Stimulated activated CD4-positive, alpha-beta T cell treated with anti-CD3 and anti-CD28 coated beads, Interleukin-1b, Interleukin-23, amount 100 ng/mL, for 4 hours (primary cell): ENCODE measurements around the gene FHOD3.

Experiments
- DNase-seq, 2 donors: peaks; one replicate each; pipeline ENCODE4 v3.0.0-alpha.2; 2020; ENCODE audit warnings: low read depth in 2 of 2

FHOD3 gene

GRCh38 chr18:36629836-36630235 lies 332.3 kb downstream of the FHOD3 start:
- no peak for DNase-seq

DNA sequence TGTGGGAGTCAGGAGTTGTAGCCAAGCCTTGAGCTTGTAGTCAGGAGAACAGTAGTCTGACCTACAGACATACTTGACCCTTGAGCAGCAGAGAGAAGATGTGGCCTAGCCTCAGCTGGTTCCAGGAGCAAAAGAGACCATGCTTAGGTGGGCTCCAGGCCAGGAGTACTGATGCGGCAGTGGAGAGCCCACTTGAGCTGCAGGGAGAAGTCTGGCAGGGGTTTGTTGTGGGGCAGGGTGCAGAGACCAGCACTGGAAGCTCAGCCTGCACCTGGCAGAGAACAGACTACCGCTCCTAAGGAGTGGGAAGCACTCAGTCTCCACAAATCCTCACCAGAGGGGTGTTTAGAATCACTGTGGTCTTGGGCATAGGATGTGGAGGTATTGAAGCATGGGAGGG lies 333.4 kb downstream of the FHOD3 start:
- no peak for DNase-seq

GRCh38 chr18:36633961-36634412 lies 336.5 kb downstream of the FHOD3 start:
- no peak for DNase-seq

DNA sequence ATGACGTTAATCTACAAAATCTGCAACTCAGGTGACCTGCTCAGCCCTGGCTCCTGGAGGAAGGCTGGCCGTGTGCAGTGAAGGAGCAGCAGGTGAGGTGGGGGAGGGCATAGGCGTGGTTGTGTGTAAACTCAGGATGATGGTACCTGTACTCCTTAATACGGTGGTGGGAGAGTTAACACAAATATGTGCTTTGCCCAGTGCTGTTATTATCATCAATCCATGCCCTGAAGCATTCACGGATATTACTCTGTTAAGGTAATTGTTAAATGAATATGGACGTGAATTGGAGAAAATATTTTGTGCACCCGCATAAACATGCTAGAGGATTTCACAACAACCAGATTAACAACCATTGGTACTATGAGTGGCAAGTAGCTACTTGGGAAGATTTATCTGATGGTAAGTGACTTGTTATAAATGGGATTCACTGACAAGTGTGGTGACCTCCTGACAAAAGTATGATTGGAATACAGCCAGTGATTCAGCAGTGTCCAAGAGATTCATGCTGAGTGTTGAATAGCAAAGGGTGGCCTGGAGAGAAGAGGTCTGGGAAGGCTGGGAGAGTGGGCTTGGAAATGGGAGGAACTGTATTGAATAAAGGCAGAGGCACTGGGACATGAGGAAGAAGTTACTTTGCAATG lies 337.2 kb downstream of the FHOD3 start:
- no peak for DNase-seq

- DNase-seq, result no peak
These were observed 338.0 kb downstream of the FHOD3 start for GRCh38 chr18:36635414-36636096.

- DNase-seq, result no peak
These were observed 338.8 kb downstream of the FHOD3 start for GRCh38 chr18:36636237-36636817.

- no peak for DNase-seq
These were observed 340.7 kb downstream of the FHOD3 start for GRCh38 chr18:36638224-36638623.

- no peak for DNase-seq
These were observed 342.8 kb downstream of the FHOD3 start for GRCh38 chr18:36640021-36640952.

DNA sequence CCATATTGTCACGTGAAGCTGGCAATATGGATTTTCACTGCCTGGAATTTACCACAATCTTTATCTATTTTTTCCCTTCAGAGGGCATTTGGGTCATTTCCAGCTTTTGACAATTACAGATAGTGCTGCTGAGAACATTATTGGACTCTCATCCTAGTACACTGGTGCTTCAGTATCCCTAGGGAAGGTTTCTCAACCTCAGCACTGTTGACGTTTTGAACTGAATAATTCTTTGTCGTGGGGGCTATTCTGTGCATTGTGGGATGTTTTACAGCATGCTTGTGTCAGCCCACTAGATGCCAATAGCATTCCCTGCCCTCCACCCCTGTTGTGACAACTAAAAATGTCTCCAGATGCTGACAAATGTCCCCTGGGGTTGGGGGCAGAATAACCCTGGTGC lies 345.5 kb downstream of the FHOD3 start:
- no peak for DNase-seq

- no peak for DNase-seq
These were observed 351.3 kb downstream of the FHOD3 start for GRCh38 chr18:36648803-36649202.

GRCh38 chr18:36649205-36649604 lies 351.7 kb downstream of the FHOD3 start:
- no peak for DNase-seq

DNA sequence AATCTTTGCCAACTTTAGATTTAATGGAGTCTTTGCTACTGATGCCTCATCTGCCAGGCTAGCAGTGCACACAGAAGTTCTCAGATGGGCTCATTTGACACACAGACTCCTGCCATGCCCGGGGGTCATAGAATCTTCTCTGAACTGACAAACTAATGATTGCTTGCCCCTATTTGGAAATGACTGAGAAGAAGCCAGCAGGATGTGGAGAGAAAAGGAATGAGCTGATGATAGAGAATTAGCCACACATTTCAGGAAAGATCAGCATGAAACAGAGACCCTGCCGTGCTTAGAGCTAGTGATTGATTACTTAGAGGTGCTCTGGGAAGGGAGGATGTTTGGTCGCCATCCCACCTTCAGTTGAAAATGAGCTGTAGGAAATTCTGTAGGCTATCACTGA lies 352.8 kb downstream of the FHOD3 start:
- no peak for DNase-seq

- no peak for DNase-seq
These were observed 353.4 kb downstream of the FHOD3 start for GRCh38 chr18:36650906-36651305.

GRCh38 chr18:36652503-36652902 lies 355.0 kb downstream of the FHOD3 start:
- no peak for DNase-seq

- no peak for DNase-seq
These were observed 355.8 kb downstream of the FHOD3 start for GRCh38 chr18:36653141-36653869.

- DNase-seq, result no peak
These were observed 356.4 kb downstream of the FHOD3 start for GRCh38 chr18:36653870-36654269.

- DNase-seq, result no peak
These were observed 357.6 kb downstream of the FHOD3 start for GRCh38 chr18:36655074-36655473.

GRCh38 chr18:36655930-36656329 lies 358.4 kb downstream of the FHOD3 start:
- DNase-seq, result no peak

GRCh38 chr18:36658611-36659010 lies 361.1 kb downstream of the FHOD3 start:
- no peak for DNase-seq

DNA sequence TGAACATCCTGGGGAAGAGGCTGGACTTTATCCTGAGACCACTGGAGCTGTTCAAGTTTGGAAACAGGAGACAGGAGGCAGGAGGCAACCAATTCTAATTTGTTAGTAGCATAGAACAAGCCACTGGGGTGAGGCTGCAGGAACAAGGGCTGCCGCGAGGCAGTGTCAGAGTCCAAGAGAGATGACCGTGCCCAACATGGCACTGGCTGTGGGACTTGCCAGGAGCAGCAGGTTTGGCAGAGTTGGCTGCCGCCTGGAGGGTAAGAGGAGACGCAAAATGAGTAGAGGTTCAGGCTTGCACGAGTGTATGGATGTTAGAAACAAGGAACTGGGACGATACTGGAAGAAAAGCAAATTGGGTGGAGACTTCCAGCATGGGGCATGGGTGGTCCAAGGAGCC lies 362.8 kb downstream of the FHOD3 start:
- DNase-seq, result no peak

- no peak for DNase-seq
These were observed 364.5 kb downstream of the FHOD3 start for GRCh38 chr18:36661999-36662398.
